Mucosa of stomach (tissue), 1 donor: ENCODE measurements around the gene PHKB.

ENCODE experiments used
- H3K27me3 ChIP-seq: one replicate; pipeline ENCODE4 v1.7.0; 2013; ENCODE audit warnings: mild to moderate bottlenecking, low read length; ENCODE audit not compliant: control insufficient read depth, insufficient read depth
- H3K36me3 ChIP-seq: one replicate; pipeline ENCODE4 v1.7.0; 2013; ENCODE audit warnings: low read length; ENCODE audit not compliant: control insufficient read depth, insufficient read depth
- H3K4me1 ChIP-seq: one replicate; pipeline ENCODE4 v1.7.0; 2013; ENCODE audit warnings: mild to moderate bottlenecking, low read length; ENCODE audit not compliant: control insufficient read depth, insufficient read depth
- H3K4me3 ChIP-seq: one replicate; pipeline ENCODE4 v1.7.0; 2013; ENCODE audit warnings: low read length
- H3K9ac ChIP-seq: one replicate; pipeline ENCODE4 v1.7.0; 2013; ENCODE audit warnings: mild to moderate bottlenecking, low read length, moderate library complexity
- H3K9me3 ChIP-seq: one replicate; pipeline ENCODE4 v1.7.0; 2013; ENCODE audit warnings: mild to moderate bottlenecking, low read length, moderate library complexity; ENCODE audit not compliant: control insufficient read depth
- donor health status: Pancreatic carcinoma.

PHKB gene

GRCh38 chr16:47732122-47732521 is 271.0 kb downstream of the PHKB start:
- Histone ChIP-seq H3K9ac (no peak overlapping the region), H3K9me3 (no peaks in the 10 kb centered on the region), H3K27me3 (no peaks in the 10 kb centered on the region), H3K36me3 (no peaks in the 10 kb centered on the region), H3K4me1 (peaks cover 41% of the 10 kb centered on the region), H3K4me3 (no peak overlapping the region)

GRCh38 chr16:47732523-47733111 is 271.5 kb downstream of the PHKB start:
- no peaks in the 10 kb centered on the region for H3K27me3 ChIP-seq
- no peaks in the 10 kb centered on the region for H3K9me3 ChIP-seq
- H3K9ac ChIP-seq: no peak overlapping the region
- peaks cover 41% of the 10 kb centered on the region for H3K4me1 ChIP-seq
- H3K36me3 ChIP-seq: no peaks in the 10 kb centered on the region
- no peak overlapping the region for H3K4me3 ChIP-seq

- no peak overlapping the region for H3K4me3 ChIP-seq
- no peaks in the 10 kb centered on the region for H3K27me3 ChIP-seq
- peaks cover 33% of the 10 kb centered on the region for H3K4me1 ChIP-seq
Measured at GRCh38 chr16:47734081-47734857, 273.1 kb downstream of the PHKB start.

GRCh38 chr16:47734987-47735594 is 274.0 kb downstream of the PHKB start:
- H3K36me3 ChIP-seq: no peaks in the 10 kb centered on the region
- H3K4me1 ChIP-seq: peaks cover 33% of the 10 kb centered on the region
- no peak overlapping the region for H3K4me3 ChIP-seq
- H3K9ac ChIP-seq: no peak overlapping the region
- no peaks in the 10 kb centered on the region for H3K9me3 ChIP-seq
- no peaks in the 10 kb centered on the region for H3K27me3 ChIP-seq

More at GRCh38 chr16:47734081-47734857, 273.1 kb downstream of the PHKB start:
- H3K9ac ChIP-seq: no peak overlapping the region
- no peaks in the 10 kb centered on the region for H3K9me3 ChIP-seq
- no peaks in the 10 kb centered on the region for H3K36me3 ChIP-seq

- Histone ChIP-seq H3K4me1 (no peaks in the 10 kb centered on the region), H3K4me3 (no peak overlapping the region), H3K9me3 (no peaks in the 10 kb centered on the region), H3K27me3 (no peaks in the 10 kb centered on the region), H3K9ac (no peak overlapping the region), H3K36me3 (no peaks in the 10 kb centered on the region)
Measured at GRCh38 chr16:47750371-47750770, 289.2 kb downstream of the PHKB start.
